Keratinocyte (primary cell): ENCODE results near the gene PCBD2. TPM values are rescaled to one million over a fixed set of nuclear protein-coding genes. Genes with fewer than 3 reads are reported as not detected.
"Not testable (repeated sequence)": the region's sequence is repeated elsewhere in the genome, so short reads cannot be mapped to it uniquely, and the experiment has no call there.

Source experiments
- DNase-seq: peaks from one replicate; pipeline ENCODE4 v3.0.0-alpha.2; 2011; ENCODE audit warnings: low read depth, missing footprints, low spot score
- FAIRE-seq: peaks from 2 replicates; lab custom pipeline; 2011; peaks lifted over from hg19 to GRCh38; lab: Jason Lieb, UNC
- H2AFZ ChIP-seq: 2 replicates; pipeline ENCODE4 v1.6.0; 2012; ENCODE audit warnings: low read length, control low read depth, inconsistent platforms; ENCODE audit not compliant: control insufficient read depth
- H3K27ac ChIP-seq: 2 replicates; pipeline ENCODE4 v1.5.1; 2011; ENCODE audit warnings: low read length; ENCODE audit not compliant: control insufficient read depth, insufficient read depth
- H3K27me3 ChIP-seq: 3 replicates; pipeline ENCODE4 v1.6.0; 2011; ENCODE audit warnings: low read length; ENCODE audit not compliant: control insufficient read depth, insufficient read depth; ENCODE audit errors: extremely low read depth
- H3K36me3 ChIP-seq, 2 experiments: 2 replicates in 1 of 2; 3 replicates in 1 of 2; pipeline ENCODE4 v1.5.1; 2011; ENCODE audit warnings: low read length in 2 of 2, mild to moderate bottlenecking in 1 of 2; ENCODE audit not compliant: control insufficient read depth in 2 of 2, insufficient read depth in 2 of 2; ENCODE audit errors: extremely low read depth in 1 of 2
- H3K4me1 ChIP-seq: 3 replicates; pipeline ENCODE4 v1.5.1; 2011; ENCODE audit warnings: low read length; ENCODE audit not compliant: control insufficient read depth, insufficient read depth; ENCODE audit errors: extremely low read depth
- H3K4me2 ChIP-seq: 3 replicates; pipeline ENCODE4 v1.6.0; 2011; ENCODE audit warnings: low read depth, low read length; ENCODE audit not compliant: control insufficient read depth, insufficient read depth; ENCODE audit errors: extremely low read depth
- H3K4me3 ChIP-seq, 3 experiments: fragments of 200-600 bp in 1 of 3; sonication (generic) in 1 of 3; 2 replicates in 2 of 3; 3 replicates in 1 of 3; pipeline ENCODE4 v1.5.1; 2011 to 2016; ENCODE audit warnings: low read length in 3 of 3, mild to moderate bottlenecking in 3 of 3, control low read depth in 2 of 3, inconsistent platforms in 1 of 3, low read depth in 1 of 3, mixed read lengths in 1 of 3, mixed run types in 1 of 3, moderate library complexity in 1 of 3; ENCODE audit not compliant: control insufficient read depth in 2 of 3, insufficient read depth in 2 of 3; ENCODE audit errors: extremely low read depth in 1 of 3
- H3K79me2 ChIP-seq: 2 replicates; pipeline ENCODE4 v1.6.0; 2012; ENCODE audit warnings: low read length; ENCODE audit not compliant: control insufficient read depth, insufficient read depth
- H3K9ac ChIP-seq: 3 replicates; pipeline ENCODE4 v1.6.0; 2011; ENCODE audit warnings: low read length; ENCODE audit not compliant: control insufficient read depth, insufficient read depth; ENCODE audit errors: extremely low read depth
- H3K9me1 ChIP-seq: 3 replicates; pipeline ENCODE4 v1.6.0; 2011; ENCODE audit warnings: low read length; ENCODE audit not compliant: control insufficient read depth, insufficient read depth; ENCODE audit errors: extremely low read depth
- H3K9me3 ChIP-seq: 2 replicates; pipeline ENCODE4 v1.5.1; 2012; ENCODE audit warnings: low read depth, low read length; ENCODE audit not compliant: control insufficient read depth
- H4K20me1 ChIP-seq: 3 replicates; pipeline ENCODE4 v1.6.0; 2011; ENCODE audit warnings: low read length; ENCODE audit not compliant: control insufficient read depth, insufficient read depth; ENCODE audit errors: extremely low read depth
- EZH2 ChIP-seq: IDR thresholded peaks from one replicate; pipeline ENCODE4 v1.6.1; 2012; ENCODE audit warnings: inconsistent platforms, mild to moderate bottlenecking, low read length, moderate library complexity
- dilution Hi-C: fragments of 300-500 bp; cut with MboI; formaldehyde crosslinking; loops from one replicate; pipeline ENCODE4 v1.7.0; 2020; ENCODE audit warnings: low sequenced_read_pairs; ENCODE audit not compliant: extremely low pct_ligation_motif_present
- polyA plus RNA-seq, 5 experiments: library from polyadenylated mRNA; depleted of rRNA in 3 of 5; stranded (reverse) in 3 of 5; stranded (forward) in 1 of 5; unstranded in 1 of 5; fragments of >200 nt; gene quantifications; 1 replicate in 1 of 5; 2 replicates in 3 of 5; 3 replicates in 1 of 5; pipeline versions ENCODE4 v1.2.1 to v1.2.3, GENCODE V29; 2011 to 2012; ENCODE audit warnings: missing spikeins in 2 of 5, low read depth in 1 of 5, low replicate concordance in 1 of 5
- TF ChIP-seq, protein P1 (sequence below), 3 experiments: IDR thresholded peaks in 1 of 3; conservative IDR thresholded peaks in 1 of 3; optimal IDR thresholded peaks in 1 of 3; 2 replicates in 2 of 3; 3 replicates in 1 of 3; pipeline versions ENCODE3 to v1.5.1; 2011; ENCODE audit warnings: low read length in 3 of 3, mild to moderate bottlenecking in 3 of 3, moderate library complexity in 2 of 3, control low read depth in 1 of 3, inconsistent platforms in 1 of 3; ENCODE audit not compliant: insufficient read depth in 2 of 3; ENCODE audit errors: extremely low read depth in 1 of 3

Gene PCBD2
- polyA plus RNA-seq, 1 donor (not counting 4 experiments of a cell fraction or from before 2014, with no cell fraction given), result 6.2 TPM

DNA sequence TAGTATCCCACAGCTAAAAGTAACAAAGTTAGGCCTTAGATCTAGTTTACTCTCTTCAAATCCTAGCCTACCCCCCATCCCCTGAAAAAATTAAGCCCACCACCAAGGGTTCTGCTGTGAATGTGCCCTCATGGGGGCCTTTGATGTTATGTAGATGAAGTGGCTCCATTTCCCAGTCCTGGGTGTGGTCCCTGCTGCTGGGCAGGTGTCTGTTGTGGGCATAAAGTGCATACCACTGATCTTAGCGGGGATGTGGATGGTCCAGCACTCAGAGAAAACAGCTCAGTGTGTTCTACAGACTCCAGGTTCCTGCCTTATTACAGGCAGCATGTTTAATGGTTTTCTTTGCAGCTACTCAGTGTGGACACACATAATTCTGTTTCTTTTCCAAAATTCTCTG, 1.9 kb downstream of the PCBD2 start:
- TF ChIP-seq EZH2, result no peak
- TF ChIP-seq, protein P1, sequence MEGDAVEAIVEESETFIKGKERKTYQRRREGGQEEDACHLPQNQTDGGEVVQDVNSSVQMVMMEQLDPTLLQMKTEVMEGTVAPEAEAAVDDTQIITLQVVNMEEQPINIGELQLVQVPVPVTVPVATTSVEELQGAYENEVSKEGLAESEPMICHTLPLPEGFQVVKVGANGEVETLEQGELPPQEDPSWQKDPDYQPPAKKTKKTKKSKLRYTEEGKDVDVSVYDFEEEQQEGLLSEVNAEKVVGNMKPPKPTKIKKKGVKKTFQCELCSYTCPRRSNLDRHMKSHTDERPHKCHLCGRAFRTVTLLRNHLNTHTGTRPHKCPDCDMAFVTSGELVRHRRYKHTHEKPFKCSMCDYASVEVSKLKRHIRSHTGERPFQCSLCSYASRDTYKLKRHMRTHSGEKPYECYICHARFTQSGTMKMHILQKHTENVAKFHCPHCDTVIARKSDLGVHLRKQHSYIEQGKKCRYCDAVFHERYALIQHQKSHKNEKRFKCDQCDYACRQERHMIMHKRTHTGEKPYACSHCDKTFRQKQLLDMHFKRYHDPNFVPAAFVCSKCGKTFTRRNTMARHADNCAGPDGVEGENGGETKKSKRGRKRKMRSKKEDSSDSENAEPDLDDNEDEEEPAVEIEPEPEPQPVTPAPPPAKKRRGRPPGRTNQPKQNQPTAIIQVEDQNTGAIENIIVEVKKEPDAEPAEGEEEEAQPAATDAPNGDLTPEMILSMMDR (optimal IDR thresholded peaks at IDR 0.05 in 1 of 3, IDR thresholded peaks at IDR 0.05 in 1 of 3, conservative IDR thresholded peaks at IDR 0.05 in 1 of 3; ENCODE audit: extremely low read depth in 1 of 3, insufficient read depth in 2 of 3, low read length in 3 of 3), result no peak
- Histone ChIP-seq H3K9me1 (no peaks in the 10 kb centered on the region), H3K4me2 (no peak overlapping the region), H3K4me1 (peaks cover 4% of the 10 kb centered on the region), H3K9me3 (no peaks in the 10 kb centered on the region), H3K27ac (no peak overlapping the region), H3K9ac (no peak overlapping the region), H3K36me3 (peaks cover 0 to 10% of the 10 kb centered on the region in 2 experiments), H2AFZ (no peak overlapping the region), H3K27me3 (no peaks in the 10 kb centered on the region), H3K79me2 (no peaks in the 10 kb centered on the region), H4K20me1 (no peaks in the 10 kb centered on the region), H3K4me3 (no peak overlapping the region)
- dilution Hi-C loops, result no loop called here
- FAIRE-seq (no peak), DNase-seq (no peak)

DNA sequence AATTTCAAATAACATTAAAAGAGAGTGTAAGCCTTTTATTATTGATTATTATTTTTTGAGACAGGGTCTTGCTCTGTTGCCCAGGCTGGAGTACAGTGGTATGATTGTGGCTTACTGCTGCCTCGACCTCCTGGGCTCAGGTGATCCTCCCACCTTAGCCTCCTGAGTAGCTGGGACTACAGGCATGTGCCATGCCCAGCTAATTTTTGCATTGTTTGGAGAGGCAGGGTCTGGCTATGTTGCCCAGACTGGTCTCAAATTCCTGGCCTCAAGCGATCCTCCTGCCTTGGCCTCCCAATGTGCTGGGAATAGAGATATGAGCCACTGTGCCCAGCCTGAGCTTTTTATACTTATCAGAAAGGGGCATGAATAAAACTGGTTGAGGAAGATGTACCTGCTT, 5.8 kb downstream of the PCBD2 start:
- dilution Hi-C loops, H3K27ac ChIP-seq, H3K4me2 ChIP-seq, DNase-seq, H3K9me3 ChIP-seq, H4K20me1 ChIP-seq, H3K9ac ChIP-seq, H2AFZ ChIP-seq, H3K9me1 ChIP-seq, H3K4me1 ChIP-seq, H3K4me3 ChIP-seq, H3K79me2 ChIP-seq, H3K27me3 ChIP-seq, FAIRE-seq: not testable (repeated sequence)
- H3K36me3 ChIP-seq, result peaks cover 5 to 16% of the 10 kb centered on the region in 2 experiments
